ENCODE data around the gene FRY.
A peak's percentile ranks its signal among the peaks of the same experiment; 100 is the strongest.

- TF ChIP-seq CTCF (conservative IDR thresholded peaks at IDR 0.05) (no peak), ZFX (IDR thresholded peaks at IDR 0.05) (peak; percentile 91)
These were observed 283.9 kb downstream of the FRY start, which contains the start of the genes BRCA2 and ZAR1L for GRCh38 chr13:32315238-32316027.

Measured in C4-2B (cell line).